Measurements from ENCODE around the gene PLXNA4.

GRCh38 chr7:132100981-132101380 is 475.3 kb downstream of the PLXNA4 start:
- no peak for TF ChIP-seq CTCF (IDR thresholded peaks at IDR 0.05; ENCODE audit: insufficient read depth, low read length, poor library complexity, severe bottlenecking)
- TF ChIP-seq EZH2phosphoT487 (conservative IDR thresholded peaks at IDR 0.05; ENCODE audit: low read length) = no peak
